Activated naive CD8-positive, alpha-beta T cell treated with anti-CD3 and anti-CD28 coated beads, Interleukin-2, amount 50 U/mL, for 16 hours (primary cell): ENCODE results near the gene PLXDC2.
"Not testable (repeated sequence)": the region's sequence is repeated elsewhere in the genome, so short reads cannot be mapped to it uniquely, and the experiment has no call there.

Experiments
- DNase-seq: peaks from one replicate; pipeline ENCODE4 v3.0.0-alpha.2; 2020; ENCODE audit warnings: low read depth, low spot score

Gene PLXDC2

GRCh38 chr10:20191392-20191791, 375.2 kb downstream of the PLXDC2 start:
- not testable (repeated sequence) for DNase-seq

- DNase-seq, result no peak
Measured at GRCh38 chr10:20195076-20195475, 378.8 kb downstream of the PLXDC2 start.

GRCh38 chr10:20200758-20201157, 384.5 kb downstream of the PLXDC2 start:
- no peak for DNase-seq

DNA sequence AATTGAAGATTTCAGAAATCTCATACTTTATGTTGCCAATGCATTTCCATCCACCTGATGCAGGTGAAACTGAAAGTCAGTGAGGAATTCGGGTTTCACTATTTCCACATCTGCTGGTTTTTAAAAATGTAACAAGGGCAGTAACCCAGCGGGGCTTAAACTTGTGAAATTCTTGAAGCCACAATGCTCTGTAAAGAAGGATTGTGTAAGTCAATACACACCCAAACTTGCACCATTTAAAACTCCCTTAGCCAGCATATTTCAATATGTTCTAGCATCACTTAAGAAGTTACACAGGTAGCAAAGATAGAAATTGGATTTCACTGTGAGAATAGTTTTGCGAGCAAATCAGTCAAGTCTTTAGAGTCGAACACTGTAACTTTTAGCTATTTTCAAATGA, 386.1 kb downstream of the PLXDC2 start:
- no peak for DNase-seq

GRCh38 chr10:20207653-20208052, 391.4 kb downstream of the PLXDC2 start:
- no peak for DNase-seq

GRCh38 chr10:20209098-20209497, 392.9 kb downstream of the PLXDC2 start:
- not testable (repeated sequence) for DNase-seq

- no peak for DNase-seq
Measured at GRCh38 chr10:20215547-20216152, 399.4 kb downstream of the PLXDC2 start.

- no peak for DNase-seq
Measured at GRCh38 chr10:20221356-20221755, 405.1 kb downstream of the PLXDC2 start.

DNA sequence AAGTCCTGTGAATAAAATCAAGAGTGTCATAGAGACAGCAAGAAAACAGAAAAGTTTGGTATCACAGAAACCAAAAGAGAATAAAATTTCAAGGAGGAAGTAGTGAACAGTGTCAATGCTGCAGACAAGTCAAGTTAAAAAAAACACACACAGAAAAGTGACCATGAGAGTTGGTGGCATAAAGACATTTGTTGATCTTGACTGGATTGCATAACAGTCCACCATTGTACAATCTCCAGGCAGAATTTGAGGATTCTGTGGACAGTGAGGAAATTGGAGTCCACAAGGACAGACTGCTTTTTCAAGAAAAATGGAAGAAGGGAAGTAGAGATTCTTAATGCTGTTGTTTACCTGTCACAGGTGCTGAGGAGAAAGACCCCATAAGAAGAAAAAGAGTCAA, 412.5 kb downstream of the PLXDC2 start:
- DNase-seq, result no peak

GRCh38 chr10:20232079-20232705, 416.0 kb downstream of the PLXDC2 start:
- no peak for DNase-seq

- DNase-seq, result no peak
Measured at GRCh38 chr10:20233423-20233822, 417.2 kb downstream of the PLXDC2 start.

DNA sequence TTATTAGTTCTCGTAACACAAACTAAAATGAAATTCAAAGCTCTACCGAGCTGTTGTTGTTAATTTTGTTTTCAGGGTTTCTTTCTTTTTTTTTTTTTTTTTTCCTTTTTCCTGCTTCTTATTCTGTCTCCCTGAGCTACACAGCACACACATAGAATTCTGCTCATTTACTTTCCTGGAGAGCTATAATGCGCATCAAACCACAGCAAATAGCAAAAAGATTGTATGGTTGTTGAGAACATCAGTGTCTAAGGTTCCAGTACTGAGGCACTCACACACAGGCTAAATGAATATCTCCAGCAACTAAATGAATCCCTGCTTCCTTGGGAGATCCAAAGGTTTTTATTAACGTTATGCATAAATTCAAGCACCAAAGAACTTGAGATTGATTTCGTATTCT, 418.3 kb downstream of the PLXDC2 start:
- no peak for DNase-seq

DNA sequence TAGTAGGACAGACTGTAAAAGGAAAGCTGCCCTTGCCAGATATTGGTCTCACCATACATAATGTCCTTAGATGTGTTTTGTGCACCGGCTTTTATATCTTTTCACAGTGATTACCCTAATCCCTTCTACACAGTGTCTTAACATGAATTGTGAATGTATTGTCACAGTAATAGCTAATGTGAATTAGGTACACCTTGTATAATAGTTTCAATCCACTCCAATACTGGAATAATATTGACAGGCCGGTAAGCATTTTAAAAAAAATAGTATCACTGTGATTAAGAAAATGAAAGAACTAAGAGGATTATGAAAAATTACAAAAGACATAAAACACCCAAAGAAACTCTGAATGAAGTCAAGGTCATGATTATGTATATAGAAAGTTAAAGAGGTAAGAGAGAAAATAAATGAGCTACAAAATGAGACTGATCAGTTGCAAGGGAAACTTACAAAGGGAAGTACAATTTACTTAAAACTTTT, 420.9 kb downstream of the PLXDC2 start:
- no peak for DNase-seq

DNA sequence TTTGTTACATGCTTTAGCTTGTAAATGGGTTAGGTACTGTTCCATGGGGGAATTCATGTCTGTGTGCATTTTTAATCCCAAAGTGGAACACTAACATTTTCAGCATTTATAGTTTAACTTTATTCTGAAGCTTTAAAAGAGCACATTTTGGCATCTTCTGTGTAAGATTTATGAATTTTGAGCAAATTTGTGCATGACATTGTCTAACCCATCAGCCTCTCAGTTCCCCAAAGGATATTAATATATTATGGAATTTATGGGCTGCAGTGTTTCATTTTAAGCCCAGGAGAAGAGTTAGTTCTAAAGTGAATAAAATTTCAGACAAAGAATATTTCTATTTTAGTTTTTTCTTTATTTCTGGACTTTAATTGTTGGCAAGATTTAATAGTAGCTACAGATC, 421.4 kb downstream of the PLXDC2 start:
- DNase-seq, result no peak

GRCh38 chr10:20240643-20241042, 424.4 kb downstream of the PLXDC2 start:
- DNase-seq, result no peak

- no peak for DNase-seq
Measured at GRCh38 chr10:20247454-20247853, 431.2 kb downstream of the PLXDC2 start.

DNA sequence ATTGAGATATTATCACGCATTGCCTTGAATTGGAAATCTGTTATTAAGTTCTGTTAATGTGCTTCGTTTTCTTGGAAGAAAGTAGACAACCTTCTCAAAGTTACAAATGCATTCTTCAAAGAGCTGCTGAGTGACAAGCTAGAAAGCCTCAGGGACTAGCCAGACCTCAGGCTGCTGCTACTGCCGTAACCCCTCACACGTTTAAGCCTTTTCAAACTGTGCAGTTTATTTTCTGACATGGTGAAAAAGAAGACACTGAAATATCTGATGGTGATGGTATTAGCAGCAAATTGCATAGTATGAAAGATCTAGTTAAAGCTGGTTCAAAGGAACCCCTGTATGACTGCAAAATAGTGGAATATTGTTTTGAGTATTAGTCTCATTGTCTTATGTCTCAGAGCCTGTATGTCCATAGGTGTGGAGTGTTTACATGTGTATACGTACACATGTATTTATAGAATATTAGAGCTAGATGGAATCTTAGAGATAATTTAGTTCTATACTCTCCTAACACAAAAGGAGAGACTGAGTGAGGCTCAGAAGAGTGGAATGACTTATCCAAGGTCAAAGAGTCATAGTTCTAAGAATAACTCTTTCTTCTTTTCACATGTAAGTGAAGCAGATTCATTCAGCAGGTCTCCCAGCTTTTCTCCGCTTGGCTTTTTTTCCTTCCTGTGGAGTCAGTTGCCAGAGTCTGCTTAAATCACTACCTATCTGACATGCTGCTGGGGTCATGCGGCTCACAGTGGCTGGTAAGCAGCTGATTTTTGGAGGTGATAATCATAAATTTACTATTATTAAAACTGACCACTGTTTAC, 431.9 kb downstream of the PLXDC2 start:
- DNase-seq, result no peak

- no peak for DNase-seq
Measured at GRCh38 chr10:20254078-20254477, 437.8 kb downstream of the PLXDC2 start.

- DNase-seq, result no peak
Measured at GRCh38 chr10:20254497-20254896, 438.3 kb downstream of the PLXDC2 start.

GRCh38 chr10:20256969-20257368, 440.7 kb downstream of the PLXDC2 start:
- no peak for DNase-seq

- no peak for DNase-seq
Measured at GRCh38 chr10:20257422-20257821, 441.2 kb downstream of the PLXDC2 start.

DNA sequence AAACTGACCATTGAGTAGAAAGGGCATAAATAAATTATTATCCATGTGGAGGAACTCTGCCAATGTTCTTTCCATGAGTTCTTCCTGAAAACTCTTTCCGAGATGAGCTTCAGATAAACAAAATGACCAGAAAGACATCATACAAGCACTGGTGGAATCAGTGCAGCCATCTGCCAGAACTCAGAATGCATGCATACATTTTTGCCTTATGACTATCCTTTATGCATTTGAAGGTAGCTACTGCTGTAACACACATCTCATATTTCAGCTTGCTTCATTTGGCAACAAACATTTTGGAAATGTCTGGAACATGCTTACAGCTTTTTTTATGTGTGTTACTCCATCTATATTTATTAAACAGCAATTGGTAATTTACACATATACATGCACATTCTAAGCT, 448.9 kb downstream of the PLXDC2 start:
- no peak for DNase-seq

GRCh38 chr10:20267734-20268133, 451.5 kb downstream of the PLXDC2 start:
- no peak for DNase-seq
